ENCODE data around the gene CDKL1. TPM values are rescaled to one million over a fixed set of nuclear protein-coding genes. Genes with fewer than 3 reads are reported as not detected.

Gene CDKL1
- total RNA-seq, 1 donor from 2014 or later, result 2.4 TPM

GRCh38 chr14:50288146-50288545, 108.5 kb downstream of the CDKL1 start:
- no peak for TF ChIP-seq CTCF (IDR thresholded peaks at IDR 0.05; ENCODE audit: insufficient read depth, low read length, poor library complexity, severe bottlenecking)
- no peaks in the 10 kb centered on the region for H3K36me3 ChIP-seq (ENCODE audit: control insufficient read depth, insufficient read depth, low read length)
- no peaks in the 10 kb centered on the region for H3K27me3 ChIP-seq (ENCODE audit: control insufficient read depth, insufficient read depth, low read length)
- DNase-seq (ENCODE audit: low read depth), result no peak
- no peak overlapping the region for H3K4me3 ChIP-seq (ENCODE audit: low read depth, low read length)

- DNase-seq (ENCODE audit: low read depth), result no peak
- TF ChIP-seq CTCF (IDR thresholded peaks at IDR 0.05; ENCODE audit: insufficient read depth, low read length, poor library complexity, severe bottlenecking), result no peak
- Histone ChIP-seq H3K4me3 (ENCODE audit: low read depth, low read length) (no peak overlapping the region), H3K36me3 (ENCODE audit: control insufficient read depth, insufficient read depth, low read length) (no peaks in the 10 kb centered on the region), H3K27me3 (ENCODE audit: control insufficient read depth, insufficient read depth, low read length) (no peaks in the 10 kb centered on the region)
Observed at GRCh38 chr14:50285861-50286260, 110.8 kb downstream of the CDKL1 start.

Other genes starting within 250 kb of the CDKL1 start
- gene SOS2, start 165.3 kb downstream of the CDKL1 start, total RNA-seq, result 23.6 and 26.3 TPM in 2 replicates
- gene L2HGDH, start 84.7 kb downstream of the CDKL1 start, total RNA-seq, result 6.6 and 7.3 TPM in 2 replicates
- 14.0 and 27.5 TPM in 2 replicates for gene DMAC2L, start 84.6 kb downstream of the CDKL1 start, total RNA-seq
- gene MAP4K5, start 135.7 kb upstream of the CDKL1 start, total RNA-seq, result 131 TPM in 2 replicates
- 3.1 and 4.2 TPM in 2 replicates for gene ATL1, start 163.3 kb upstream of the CDKL1 start, total RNA-seq